Upper lobe of right lung (tissue), 1 donor: ENCODE data around the gene PLXNA4. TPM values are rescaled to one million over a fixed set of nuclear protein-coding genes. Genes with fewer than 3 reads are reported as not detected.

ENCODE experiments used
- ATAC-seq: fragments of 200-7000 bp; cut with Tn5 transposase; one replicate; pipeline ENCODE4 v1.9.1; 2020; ENCODE audit warnings: mild to moderate bottlenecking, moderate library complexity
- DNase-seq: peaks from one replicate; pipeline ENCODE4 v3.0.0-alpha.2; 2020
- H3K27ac ChIP-seq: fragments of 200-600 bp; one replicate; pipeline ENCODE4 v1.8.0; 2022
- H3K27me3 ChIP-seq: fragments of 200-600 bp; one replicate; pipeline ENCODE4 v1.8.0; 2022; ENCODE audit warnings: mild to moderate bottlenecking
- H3K36me3 ChIP-seq: fragments of 200-600 bp; one replicate; pipeline ENCODE4 v1.8.0; 2022
- H3K4me1 ChIP-seq: fragments of 200-600 bp; one replicate; pipeline ENCODE4 v1.8.0; 2022
- H3K4me3 ChIP-seq: fragments of 200-600 bp; one replicate; pipeline ENCODE4 v1.8.0; 2022; ENCODE audit warnings: mild to moderate bottlenecking
- H3K9me3 ChIP-seq: fragments of 200-600 bp; one replicate; pipeline ENCODE4 v1.8.0; 2022
- CTCF ChIP-seq: fragments of 200-600 bp; IDR thresholded peaks from one replicate; pipeline ENCODE4 v1.8.0; 2022; ENCODE audit warnings: antibody characterized with exemption
- intact Hi-C: fragments of 100-400 bp; cut with DNase I; formaldehyde crosslinking; loops from one replicate; pipeline ENCODE4 v1.11.0; 2022
- total RNA-seq: library from RNA; stranded (reverse); fragmentation: NEBNext Ultra II Directional; extraction: Animal tissue kit (Norgen Biotek cat#: 25700); gene quantifications from one replicate; pipeline ENCODE4 v1.2.1, GENCODE V29; 2021
- donor health status: DM: no; HTN: yes; CAD: no; lungs with severe emphysema.

PLXNA4 gene
- total RNA-seq, 1 donor from 2014 or later = 7.2 TPM

- intact Hi-C loops = no loop called here
- Histone ChIP-seq H3K36me3 (no peaks in the 10 kb centered on the region), H3K9me3 (no peaks in the 10 kb centered on the region), H3K27ac (no peak overlapping the region), H3K4me1 (no peaks in the 10 kb centered on the region), H3K27me3 (no peaks in the 10 kb centered on the region), H3K4me3 (no peak overlapping the region)
- no peak for TF ChIP-seq CTCF
- ATAC-seq = no peak
- DNase-seq = no peak
These were observed 373.2 kb downstream of the PLXNA4 start for GRCh38 chr7:132203021-132203420.

GRCh38 chr7:132202541-132202940 is 373.7 kb downstream of the PLXNA4 start:
- DNase-seq (no peak), ATAC-seq (no peak)
- Histone ChIP-seq H3K4me3 (no peak overlapping the region), H3K4me1 (no peaks in the 10 kb centered on the region), H3K36me3 (no peaks in the 10 kb centered on the region), H3K9me3 (no peaks in the 10 kb centered on the region), H3K27me3 (no peaks in the 10 kb centered on the region), H3K27ac (no peak overlapping the region)
- intact Hi-C loops = no loop called here
- TF ChIP-seq CTCF = no peak

- ATAC-seq = no peak
- no peak for TF ChIP-seq CTCF
- Histone ChIP-seq H3K36me3 (no peaks in the 10 kb centered on the region), H3K4me3 (no peak overlapping the region), H3K9me3 (no peaks in the 10 kb centered on the region), H3K4me1 (no peaks in the 10 kb centered on the region), H3K27ac (no peak overlapping the region), H3K27me3 (no peaks in the 10 kb centered on the region)
- intact Hi-C loops = no loop called here
- no peak for DNase-seq
These were observed 376.1 kb downstream of the PLXNA4 start for GRCh38 chr7:132200141-132200540.

GRCh38 chr7:132199626-132200025 is 376.6 kb downstream of the PLXNA4 start:
- no peak for TF ChIP-seq CTCF
- no peaks in the 10 kb centered on the region for H3K9me3 ChIP-seq
- intact Hi-C loops = no loop called here
- H3K27ac ChIP-seq = no peak overlapping the region
- H3K4me1 ChIP-seq = no peaks in the 10 kb centered on the region
- no peak overlapping the region for H3K4me3 ChIP-seq
- DNase-seq (no peak), ATAC-seq (no peak)
- no peaks in the 10 kb centered on the region for H3K36me3 ChIP-seq
- H3K27me3 ChIP-seq = no peaks in the 10 kb centered on the region

- Histone ChIP-seq H3K4me3 (no peak overlapping the region), H3K27me3 (no peaks in the 10 kb centered on the region), H3K27ac (no peak overlapping the region), H3K9me3 (no peaks in the 10 kb centered on the region), H3K4me1 (no peaks in the 10 kb centered on the region), H3K36me3 (no peaks in the 10 kb centered on the region)
- DNase-seq (no peak), ATAC-seq (no peak)
- intact Hi-C loops = no loop called here
- TF ChIP-seq CTCF = no peak
These were observed 378.5 kb downstream of the PLXNA4 start for GRCh38 chr7:132197772-132198171.

GRCh38 chr7:132193898-132194297 is 382.4 kb downstream of the PLXNA4 start:
- TF ChIP-seq CTCF = no peak
- Histone ChIP-seq H3K36me3 (no peaks in the 10 kb centered on the region), H3K4me3 (no peak overlapping the region), H3K9me3 (no peaks in the 10 kb centered on the region), H3K27ac (no peak overlapping the region), H3K4me1 (no peaks in the 10 kb centered on the region), H3K27me3 (no peaks in the 10 kb centered on the region)
- no peak for DNase-seq
- ATAC-seq = no peak
- intact Hi-C loops = no loop called here
